DOHH2 (cell line): ENCODE measurements around the gene IHH.

Experiments used
- H3F3A ChIP-seq: fragments of 200-600 bp; sonication (generic), shearing (Covaris generic); 2 replicates; pipeline ENCODE4 v1.6.0; 2016; ENCODE audit warnings: antibody characterized with exemption, mild to moderate bottlenecking; ENCODE audit not compliant: control insufficient read depth, insufficient read depth
- H3K27ac ChIP-seq: fragments of 200-600 bp; sonication (generic); 2 replicates; pipeline ENCODE4 v1.5.1; 2014; ENCODE audit warnings: low read depth, mild to moderate bottlenecking, low read length, moderate library complexity
- H3K27me3 ChIP-seq: fragments of 200-600 bp; sonication (generic); 2 replicates; pipeline ENCODE4 v1.6.1; 2014; ENCODE audit warnings: mild to moderate bottlenecking, low read length, mixed read lengths; ENCODE audit not compliant: control insufficient read depth
- H3K36me3 ChIP-seq: fragments of 200-600 bp; sonication (generic); 2 replicates; pipeline ENCODE4 v1.6.1; 2014; ENCODE audit warnings: mild to moderate bottlenecking, low read length, moderate library complexity, mixed read lengths; ENCODE audit not compliant: control insufficient read depth
- H3K4me1 ChIP-seq: fragments of 200-600 bp; sonication (generic); 2 replicates; pipeline ENCODE4 v1.6.1; 2014; ENCODE audit warnings: mild to moderate bottlenecking, low read length, mixed read lengths; ENCODE audit not compliant: control insufficient read depth
- H3K4me2 ChIP-seq: fragments of 200-600 bp; sonication (generic); 2 replicates; pipeline ENCODE4 v1.6.0; 2014; ENCODE audit warnings: mild to moderate bottlenecking, low read length, moderate library complexity
- H3K4me3 ChIP-seq: fragments of 200-600 bp; sonication (generic); 2 replicates; pipeline ENCODE4 v1.5.1; 2014; ENCODE audit warnings: mild to moderate bottlenecking, low read length, mixed read lengths
- H3K79me2 ChIP-seq: fragments of 200-600 bp; sonication (generic); 2 replicates; pipeline ENCODE4 v1.6.1; 2014; ENCODE audit warnings: mild to moderate bottlenecking, low read length, mixed read lengths; ENCODE audit not compliant: control insufficient read depth
- H3K9me2 ChIP-seq: fragments of 200-600 bp; sonication (generic); replicated peaks from 2 replicates; pipeline ENCODE4 v1.6.1; 2014; ENCODE audit warnings: mild to moderate bottlenecking, low read length, mixed read lengths; ENCODE audit not compliant: control insufficient read depth
- H3K9me3 ChIP-seq: fragments of 200-600 bp; sonication (generic); 2 replicates; pipeline ENCODE4 v1.6.1; 2014; ENCODE audit warnings: antibody characterized with exemption, low read length, mixed read lengths; ENCODE audit not compliant: control insufficient read depth, insufficient read depth
- H4K20me1 ChIP-seq: fragments of 200-600 bp; sonication (generic); 2 replicates; pipeline ENCODE4 v1.6.0; 2014; ENCODE audit warnings: low read depth, mild to moderate bottlenecking, antibody characterized with exemption, low read length, moderate library complexity; ENCODE audit not compliant: control insufficient read depth, insufficient read depth
- EZH2phosphoT487 ChIP-seq: fragments of 200-600 bp; sonication (generic); IDR thresholded peaks from 2 replicates; pipeline ENCODE4 v1.6.1; 2017; ENCODE audit warnings: borderline replicate concordance, mild to moderate bottlenecking, antibody characterized with exemption, low read length, moderate library complexity, mixed read lengths
- TF ChIP-seq, protein P1 (sequence below): fragments of 200-600 bp; sonication (generic); IDR thresholded peaks from one replicate; pipeline ENCODE4 v1.5.1; 2014; ENCODE audit warnings: antibody characterized with exemption, mild to moderate bottlenecking, low read depth, low read length; ENCODE audit not compliant: poor library complexity, severe bottlenecking

Gene IHH

DNA sequence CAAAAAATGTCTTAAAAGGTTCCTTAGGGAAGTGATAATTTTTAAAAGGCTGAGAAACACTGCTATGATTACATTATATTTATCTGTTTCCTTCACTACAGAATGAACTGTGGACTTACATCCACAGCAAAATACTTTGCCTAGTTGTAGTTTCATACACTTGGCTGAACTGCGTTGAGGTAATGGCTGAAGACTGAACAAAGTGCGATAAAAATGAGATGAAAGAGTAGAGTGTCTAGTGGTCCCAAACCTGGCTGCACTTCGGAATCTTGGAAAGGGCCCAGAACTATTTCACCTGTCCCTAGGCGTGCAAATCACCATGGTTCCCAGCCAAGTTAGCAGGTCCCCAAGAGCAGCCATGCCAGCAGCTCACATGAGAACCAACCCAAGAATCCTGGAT, 18.2 kb upstream of the IHH start:
- peaks cover 17% of the 10 kb centered on the region for H3K4me1 ChIP-seq
- H3K27me3 ChIP-seq = no peaks in the 10 kb centered on the region
- no peak overlapping the region for H3K4me3 ChIP-seq
- H4K20me1 ChIP-seq = 0 out of 2 replicates have a peak, but pooled peaks cover 3% of the 10 kb centered on the region
- no peak overlapping the region for H3K4me2 ChIP-seq
- H3K36me3 ChIP-seq = peaks cover 8% of the 10 kb centered on the region
- H3K79me2 ChIP-seq = no peaks in the 10 kb centered on the region
- H3K9me2 ChIP-seq = no peaks in the 10 kb centered on the region
- no peaks in the 10 kb centered on the region; the same call in 1 of the 2 replicates for H3F3A ChIP-seq
- no peak overlapping the region for H3K27ac ChIP-seq
- no peak for TF ChIP-seq EZH2phosphoT487
- TF ChIP-seq, protein P1, sequence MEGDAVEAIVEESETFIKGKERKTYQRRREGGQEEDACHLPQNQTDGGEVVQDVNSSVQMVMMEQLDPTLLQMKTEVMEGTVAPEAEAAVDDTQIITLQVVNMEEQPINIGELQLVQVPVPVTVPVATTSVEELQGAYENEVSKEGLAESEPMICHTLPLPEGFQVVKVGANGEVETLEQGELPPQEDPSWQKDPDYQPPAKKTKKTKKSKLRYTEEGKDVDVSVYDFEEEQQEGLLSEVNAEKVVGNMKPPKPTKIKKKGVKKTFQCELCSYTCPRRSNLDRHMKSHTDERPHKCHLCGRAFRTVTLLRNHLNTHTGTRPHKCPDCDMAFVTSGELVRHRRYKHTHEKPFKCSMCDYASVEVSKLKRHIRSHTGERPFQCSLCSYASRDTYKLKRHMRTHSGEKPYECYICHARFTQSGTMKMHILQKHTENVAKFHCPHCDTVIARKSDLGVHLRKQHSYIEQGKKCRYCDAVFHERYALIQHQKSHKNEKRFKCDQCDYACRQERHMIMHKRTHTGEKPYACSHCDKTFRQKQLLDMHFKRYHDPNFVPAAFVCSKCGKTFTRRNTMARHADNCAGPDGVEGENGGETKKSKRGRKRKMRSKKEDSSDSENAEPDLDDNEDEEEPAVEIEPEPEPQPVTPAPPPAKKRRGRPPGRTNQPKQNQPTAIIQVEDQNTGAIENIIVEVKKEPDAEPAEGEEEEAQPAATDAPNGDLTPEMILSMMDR = no peak
- H3K9me3 ChIP-seq = no peaks in the 10 kb centered on the region

GRCh38 chr2:219078126-219078525, 17.4 kb upstream of the IHH start:
- no peak overlapping the region for H3K27ac ChIP-seq
- H3F3A ChIP-seq = no peaks in the 10 kb centered on the region; the same call in 1 of the 2 replicates
- no peaks in the 10 kb centered on the region for H3K27me3 ChIP-seq
- no peak overlapping the region for H3K4me3 ChIP-seq
- no peak overlapping the region for H3K4me2 ChIP-seq
- peaks cover 8% of the 10 kb centered on the region for H3K36me3 ChIP-seq
- no peaks in the 10 kb centered on the region for H3K79me2 ChIP-seq
- H3K9me2 ChIP-seq = no peaks in the 10 kb centered on the region
- peaks cover 17% of the 10 kb centered on the region for H3K4me1 ChIP-seq
- no peak for TF ChIP-seq EZH2phosphoT487
- TF ChIP-seq, protein P1 = peak; percentile 24
- 0 out of 2 replicates have a peak, but pooled peaks cover 3% of the 10 kb centered on the region for H4K20me1 ChIP-seq
- H3K9me3 ChIP-seq = no peaks in the 10 kb centered on the region

GRCh38 chr2:219076253-219076652, 15.5 kb upstream of the IHH start:
- no peak overlapping the region for H3K4me2 ChIP-seq
- H3K27me3 ChIP-seq = no peaks in the 10 kb centered on the region
- no peaks in the 10 kb centered on the region for H3K9me3 ChIP-seq
- no peaks in the 10 kb centered on the region for H3K79me2 ChIP-seq
- H3K4me1 ChIP-seq = peaks cover 6% of the 10 kb centered on the region
- H4K20me1 ChIP-seq = 0 out of 2 replicates have a peak, but pooled peaks cover 3% of the 10 kb centered on the region
- TF ChIP-seq, protein P1 = no peak
- no peak for TF ChIP-seq EZH2phosphoT487
- no peaks in the 10 kb centered on the region for H3F3A ChIP-seq
- no peak overlapping the region for H3K4me3 ChIP-seq
- peaks cover 8% of the 10 kb centered on the region for H3K36me3 ChIP-seq
- no peak overlapping the region for H3K27ac ChIP-seq
- H3K9me2 ChIP-seq = no peaks in the 10 kb centered on the region
